ENCODE data around the gene TNFAIP1.
"Not testable (repeated sequence)": the region's sequence is repeated elsewhere in the genome, so short reads cannot be mapped to it uniquely, and the experiment has no call there.

TNFAIP1 gene

GRCh38 chr17:28335201-28335958 lies at the start of gene TNFAIP1, which contains the start of gene IFT20:
TNFAIP1 (plus strand) TSS chr17:28335761; CDS start chr17:28339522, 3,761 bp downstream.
IFT20 (minus strand) TSS chr17:28335472; CDS start chr17:28331985, 3,487 bp downstream.
- peak; percentile 94 for DNase-seq (ENCODE audit: low spot score)

- DNase-seq (ENCODE audit: low spot score), result no peak
These were observed 49.6 kb upstream of the TNFAIP1 start for GRCh38 chr17:28285965-28286364.

GRCh38 chr17:28290703-28291102 lies 44.9 kb upstream of the TNFAIP1 start:
- no peak for DNase-seq (ENCODE audit: low spot score)

GRCh38 chr17:28291780-28292330 lies 43.7 kb upstream of the TNFAIP1 start:
- DNase-seq (ENCODE audit: low spot score), result no peak

- DNase-seq (ENCODE audit: low spot score), result not testable (repeated sequence)
These were observed 42.7 kb upstream of the TNFAIP1 start for GRCh38 chr17:28292878-28293277.

GRCh38 chr17:28293994-28294393 lies 41.6 kb upstream of the TNFAIP1 start:
- DNase-seq (ENCODE audit: low spot score), result no peak

- no peak for DNase-seq (ENCODE audit: low spot score)
These were observed 39.6 kb upstream of the TNFAIP1 start for GRCh38 chr17:28295677-28296578.

- no peak for DNase-seq (ENCODE audit: low spot score)
These were observed 37.1 kb upstream of the TNFAIP1 start for GRCh38 chr17:28298449-28298848.

- no peak for DNase-seq (ENCODE audit: low spot score)
These were observed 28.6 kb upstream of the TNFAIP1 start for GRCh38 chr17:28306954-28307401.

GRCh38 chr17:28313841-28314240 lies 21.7 kb upstream of the TNFAIP1 start:
- no peak for DNase-seq (ENCODE audit: low spot score)

GRCh38 chr17:28315846-28316705 lies 19.5 kb upstream of the TNFAIP1 start:
- DNase-seq (ENCODE audit: low spot score), result no peak

GRCh38 chr17:28317099-28317965 lies 18.2 kb upstream of the TNFAIP1 start:
- DNase-seq (ENCODE audit: low spot score), result no peak

GRCh38 chr17:28317966-28318758 lies 17.4 kb upstream of the TNFAIP1 start:
- DNase-seq (ENCODE audit: low spot score), result no peak

GRCh38 chr17:28318759-28319597 lies 16.6 kb upstream of the TNFAIP1 start, which contains the start of gene TMEM97:
TMEM97 (plus strand) TSS chr17:28319200; CDS start chr17:28319240, 40 bp downstream.
- DNase-seq (ENCODE audit: low spot score), result peak; percentile 97

- no peak for DNase-seq (ENCODE audit: low spot score)
These were observed 16.0 kb upstream of the TNFAIP1 start for GRCh38 chr17:28319598-28319935.

GRCh38 chr17:28320215-28321061 lies 15.1 kb upstream of the TNFAIP1 start:
- no peak for DNase-seq (ENCODE audit: low spot score)

- DNase-seq (ENCODE audit: low spot score), result no peak
These were observed 11.3 kb upstream of the TNFAIP1 start for GRCh38 chr17:28324267-28324745.

GRCh38 chr17:28324781-28325180 lies 10.8 kb upstream of the TNFAIP1 start:
- no peak for DNase-seq (ENCODE audit: low spot score)
